ENCODE measurements around the gene COX19. TPM values are rescaled to one million over a fixed set of nuclear protein-coding genes. Genes with fewer than 3 reads are reported as not detected.
A peak's percentile ranks its signal among the peaks of the same experiment; 100 is the strongest.

COX19 gene
- total RNA-seq, 1 experiment from 2014 or later = 14.0 TPM

DNA sequence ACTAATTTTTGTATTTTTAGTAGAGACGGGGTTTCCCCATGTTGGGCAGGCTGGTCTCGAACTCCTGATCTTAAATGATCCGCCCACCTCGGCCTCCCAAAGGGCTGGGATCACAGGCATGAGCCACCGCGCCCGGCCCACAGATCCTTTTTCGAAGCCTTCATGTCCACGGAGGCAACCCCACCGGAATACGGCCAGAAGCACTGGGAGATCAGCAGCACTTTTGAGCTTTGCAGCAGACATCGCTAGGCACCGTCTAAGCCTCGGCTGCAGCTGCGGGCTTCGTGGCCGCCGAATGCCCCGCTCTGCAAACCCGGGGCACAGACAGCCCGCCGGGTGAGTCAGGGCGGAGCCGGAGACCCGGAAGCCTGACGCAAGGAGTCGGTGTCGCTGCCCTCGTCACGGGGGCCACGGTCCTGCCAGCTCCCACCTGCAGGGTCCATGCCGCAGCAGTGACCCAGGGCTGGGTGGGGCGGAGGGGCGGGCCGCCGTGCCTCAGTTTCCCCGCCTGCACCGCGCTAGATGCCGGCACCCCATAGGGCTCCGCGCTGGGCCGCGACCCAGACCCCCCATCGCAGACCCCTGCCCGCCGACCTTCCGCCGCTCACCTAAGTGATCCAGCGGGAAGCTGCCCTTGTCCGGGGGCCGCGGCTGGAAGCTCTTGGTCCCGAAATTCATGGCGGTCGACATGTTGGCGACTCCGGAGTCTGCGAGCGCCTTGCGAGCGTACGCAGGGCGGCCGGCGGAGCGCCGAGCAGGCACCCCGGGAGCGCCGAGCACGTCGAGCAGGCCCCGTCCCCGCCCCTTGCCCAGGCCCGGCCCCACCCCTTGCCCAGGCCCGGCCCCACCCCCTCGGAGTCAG is at the start of gene COX19 (continued):
- TF ChIP-seq YY1 (IDR thresholded peaks at IDR 0.05; ENCODE audit: extremely low read depth, insufficient replicate concordance, low read depth, low read length) (peak; percentile 90), POLR2A (IDR thresholded peaks at IDR 0.05; ENCODE audit: borderline replicate concordance, extremely low read depth, insufficient read depth, insufficient read length) (no peak), CEBPB (IDR thresholded peaks at IDR 0.05; ENCODE audit: low read depth) (no peak), SIN3A (IDR thresholded peaks at IDR 0.05; ENCODE audit: low read depth) (no peak), RAD21 (IDR thresholded peaks at IDR 0.05; ENCODE audit: low read depth) (no peak), ZFX (IDR thresholded peaks at IDR 0.05) (peak; percentile 23; the same call in 1 of the 2 replicates), ATF3 (IDR thresholded peaks at IDR 0.05) (no peak), EGR1 (IDR thresholded peaks at IDR 0.05; ENCODE audit: low read depth) (no peak)

DNA sequence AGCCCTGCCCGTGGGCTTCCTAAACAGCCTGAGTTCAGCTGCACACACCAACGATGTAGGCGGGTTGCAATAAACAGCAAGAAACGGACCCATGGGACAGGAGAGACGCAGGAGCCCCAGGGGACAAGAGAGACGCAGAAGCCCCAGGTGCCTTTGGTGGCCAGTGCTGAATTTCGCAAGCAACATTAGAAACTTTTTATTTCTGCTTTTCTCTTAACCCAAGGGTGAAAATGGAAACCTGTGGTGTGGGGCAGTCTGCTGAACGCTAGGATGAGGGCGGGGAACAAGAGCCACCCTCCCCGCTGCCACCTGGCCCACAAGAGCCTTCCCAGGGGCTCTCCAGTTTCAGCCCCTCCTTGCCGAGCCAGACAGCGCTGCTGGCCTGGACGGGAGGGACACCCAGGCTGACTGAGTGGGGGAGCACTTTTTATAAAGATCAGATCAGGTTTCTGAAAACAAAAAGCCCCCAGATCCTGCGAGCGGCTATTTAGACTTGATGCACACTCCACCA is 49.0 kb upstream of the COX19 start:
- H3K27ac ChIP-seq (ENCODE audit: low read depth, low read length) = no peak overlapping the region
- H3K9me2 ChIP-seq (ENCODE audit: insufficient read depth) = no peaks in the 10 kb centered on the region
- no peak overlapping the region for H3K4me3 ChIP-seq (replicated peaks in 1 of 2; ENCODE audit: low read depth in 1 of 2, low read length in 2 of 2)
- BruUV-seq (replicated peaks) = no TSS peak
- no peaks in the 10 kb centered on the region for H3K27me3 ChIP-seq (ENCODE audit: insufficient read depth, low read length)
- peaks cover 51% of the 10 kb centered on the region for H3K79me2 ChIP-seq (ENCODE audit: insufficient read depth, low read length)
- no peak overlapping the region for H3K9ac ChIP-seq (ENCODE audit: low read length)
- H3K4me2 ChIP-seq (ENCODE audit: low read length) = no peak overlapping the region
- H3K4me1 ChIP-seq (ENCODE audit: control insufficient read depth in 1 of 2, insufficient read depth in 2 of 2, low read length in 2 of 2) = peaks cover 8 to 21% of the 10 kb centered on the region in 2 experiments
- ChIA-PET POLR2A (no interaction called here), CTCF (no interaction called here), RAD21 (ENCODE audit: low non-redundant PET in 1 of 2, low total read pairs in 2 of 2, uncharacterized antibody in 2 of 2, unreplicated experiment in 2 of 2) (interaction anchor here in 1 of 2 experiments (0.7 kb wide), 1 partner anchor 113 kb away, joined by 4 read pairs; no protein-coding TSS in a partner anchor)
- DNase-seq (ENCODE audit: low read depth, low spot score) = no peak
- no peak overlapping the region for H2AFZ ChIP-seq (ENCODE audit: low read depth, low read length, poor library complexity, severe bottlenecking)
- no peak for ATAC-seq
- peaks cover 0 to 18% of the 10 kb centered on the region in 2 experiments; a peak in 2 of 4 replicates for H3K36me3 ChIP-seq (ENCODE audit: control insufficient read depth in 1 of 2, insufficient read depth in 2 of 2, low read length in 2 of 2)
- H3K9me3 ChIP-seq (ENCODE audit: control insufficient read depth in 1 of 2, insufficient read depth in 1 of 2, low read depth in 1 of 2, low read length in 2 of 2) = no peaks in the 10 kb centered on the region
- intact Hi-C loops (cut with micrococcal nuclease) = no loop called here
- no peaks in the 10 kb centered on the region for H4K20me1 ChIP-seq (ENCODE audit: insufficient read depth)
- TF ChIP-seq CBX3 (IDR thresholded peaks at IDR 0.05; ENCODE audit: low read depth) = no peak
- TF ChIP-seq ATF3 (IDR thresholded peaks at IDR 0.05) = no peak
- TF ChIP-seq POLR2AphosphoS5 (IDR thresholded peaks at IDR 0.05; ENCODE audit: low read depth, low read length) = no peak
- TF ChIP-seq CEBPB (IDR thresholded peaks at IDR 0.05; ENCODE audit: low read depth) = no peak
- TF ChIP-seq RAD21 (IDR thresholded peaks at IDR 0.05; ENCODE audit: low read depth) = no peak
- no peak for TF ChIP-seq SIN3A (IDR thresholded peaks at IDR 0.05; ENCODE audit: low read depth)
- no peak for TF ChIP-seq EZH2 (IDR thresholded peaks at IDR 0.05)
- no peak for TF ChIP-seq EZH2phosphoT487 (IDR thresholded peaks at IDR 0.05; ENCODE audit: borderline replicate concordance)
- no peak for TF ChIP-seq ZFX (IDR thresholded peaks at IDR 0.05)
- TF ChIP-seq EGR1 (IDR thresholded peaks at IDR 0.05; ENCODE audit: low read depth) = no peak
- TF ChIP-seq, protein P1, sequence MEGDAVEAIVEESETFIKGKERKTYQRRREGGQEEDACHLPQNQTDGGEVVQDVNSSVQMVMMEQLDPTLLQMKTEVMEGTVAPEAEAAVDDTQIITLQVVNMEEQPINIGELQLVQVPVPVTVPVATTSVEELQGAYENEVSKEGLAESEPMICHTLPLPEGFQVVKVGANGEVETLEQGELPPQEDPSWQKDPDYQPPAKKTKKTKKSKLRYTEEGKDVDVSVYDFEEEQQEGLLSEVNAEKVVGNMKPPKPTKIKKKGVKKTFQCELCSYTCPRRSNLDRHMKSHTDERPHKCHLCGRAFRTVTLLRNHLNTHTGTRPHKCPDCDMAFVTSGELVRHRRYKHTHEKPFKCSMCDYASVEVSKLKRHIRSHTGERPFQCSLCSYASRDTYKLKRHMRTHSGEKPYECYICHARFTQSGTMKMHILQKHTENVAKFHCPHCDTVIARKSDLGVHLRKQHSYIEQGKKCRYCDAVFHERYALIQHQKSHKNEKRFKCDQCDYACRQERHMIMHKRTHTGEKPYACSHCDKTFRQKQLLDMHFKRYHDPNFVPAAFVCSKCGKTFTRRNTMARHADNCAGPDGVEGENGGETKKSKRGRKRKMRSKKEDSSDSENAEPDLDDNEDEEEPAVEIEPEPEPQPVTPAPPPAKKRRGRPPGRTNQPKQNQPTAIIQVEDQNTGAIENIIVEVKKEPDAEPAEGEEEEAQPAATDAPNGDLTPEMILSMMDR (IDR thresholded peaks at IDR 0.05 in 2 of 3, conservative IDR thresholded peaks at IDR 0.05 in 1 of 3; ENCODE audit: borderline replicate concordance in 1 of 3, insufficient read depth in 1 of 3, low read depth in 2 of 3, low read length in 2 of 3) = no peak
- TF ChIP-seq, protein P2, sequence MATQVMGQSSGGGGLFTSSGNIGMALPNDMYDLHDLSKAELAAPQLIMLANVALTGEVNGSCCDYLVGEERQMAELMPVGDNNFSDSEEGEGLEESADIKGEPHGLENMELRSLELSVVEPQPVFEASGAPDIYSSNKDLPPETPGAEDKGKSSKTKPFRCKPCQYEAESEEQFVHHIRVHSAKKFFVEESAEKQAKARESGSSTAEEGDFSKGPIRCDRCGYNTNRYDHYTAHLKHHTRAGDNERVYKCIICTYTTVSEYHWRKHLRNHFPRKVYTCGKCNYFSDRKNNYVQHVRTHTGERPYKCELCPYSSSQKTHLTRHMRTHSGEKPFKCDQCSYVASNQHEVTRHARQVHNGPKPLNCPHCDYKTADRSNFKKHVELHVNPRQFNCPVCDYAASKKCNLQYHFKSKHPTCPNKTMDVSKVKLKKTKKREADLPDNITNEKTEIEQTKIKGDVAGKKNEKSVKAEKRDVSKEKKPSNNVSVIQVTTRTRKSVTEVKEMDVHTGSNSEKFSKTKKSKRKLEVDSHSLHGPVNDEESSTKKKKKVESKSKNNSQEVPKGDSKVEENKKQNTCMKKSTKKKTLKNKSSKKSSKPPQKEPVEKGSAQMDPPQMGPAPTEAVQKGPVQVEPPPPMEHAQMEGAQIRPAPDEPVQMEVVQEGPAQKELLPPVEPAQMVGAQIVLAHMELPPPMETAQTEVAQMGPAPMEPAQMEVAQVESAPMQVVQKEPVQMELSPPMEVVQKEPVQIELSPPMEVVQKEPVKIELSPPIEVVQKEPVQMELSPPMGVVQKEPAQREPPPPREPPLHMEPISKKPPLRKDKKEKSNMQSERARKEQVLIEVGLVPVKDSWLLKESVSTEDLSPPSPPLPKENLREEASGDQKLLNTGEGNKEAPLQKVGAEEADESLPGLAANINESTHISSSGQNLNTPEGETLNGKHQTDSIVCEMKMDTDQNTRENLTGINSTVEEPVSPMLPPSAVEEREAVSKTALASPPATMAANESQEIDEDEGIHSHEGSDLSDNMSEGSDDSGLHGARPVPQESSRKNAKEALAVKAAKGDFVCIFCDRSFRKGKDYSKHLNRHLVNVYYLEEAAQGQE (IDR thresholded peaks at IDR 0.05; ENCODE audit: low read depth) = no peak
- TF ChIP-seq FOSL1 (IDR thresholded peaks at IDR 0.05; ENCODE audit: low read depth) = no peak
- no peak for TF ChIP-seq SRF (IDR thresholded peaks at IDR 0.05; ENCODE audit: low read depth)
- no peak for TF ChIP-seq MAX (IDR thresholded peaks at IDR 0.05)
- no peak for TF ChIP-seq TCF7L2 (IDR thresholded peaks at IDR 0.05; ENCODE audit: borderline replicate concordance, extremely low read depth, insufficient read depth, insufficient read length)

All from HCT116 (cell line).